PC-3 (cell line): ENCODE results near the gene ZNF423. TPM values are rescaled to one million over a fixed set of nuclear protein-coding genes. Genes with fewer than 3 reads are reported as not detected.

Experiments used
- ATAC-seq: fragments of 200-7000 bp; cut with Tn5 transposase; 2 replicates; pipeline ENCODE4 v1.9.1; 2020; ENCODE audit warnings: mild to moderate bottlenecking, moderate library complexity
- BruUV-seq: library from RNA; stranded (reverse); fragments of 400-500 nt; replicated peaks from 2 replicates; lab custom pipeline; 2021; lab: Mats Ljungman, UMichigan
- CTCF ChIA-PET: fragments of 300-600 bp; sonication (Branson Sonifier 250); formaldehyde crosslinking; loops from one replicate; lab custom pipeline; 2022; ENCODE audit warnings: antibody characterized with exemption; lab: Charles Lee
- POLR2A ChIA-PET: fragments of 300-600 bp; sonication (Branson Sonifier 250); formaldehyde crosslinking; loops from one replicate; lab custom pipeline; 2022; ENCODE audit warnings: antibody characterized with exemption; ENCODE audit not compliant: unreplicated experiment; lab: Charles Lee
- DNase-seq: peaks from one replicate; pipeline ENCODE4 v3.0.0-alpha.2; 2015
- H2AFZ ChIP-seq: fragments of 300-600 bp; sonication (generic); 2 replicates; pipeline ENCODE4 v1.6.0; 2016; ENCODE audit warnings: antibody characterized with exemption, low read length
- H3F3A ChIP-seq: fragments of 300-600 bp; sonication (generic); one replicate; pipeline ENCODE4 v1.6.0; 2017; ENCODE audit warnings: antibody characterized with exemption, low read length, control low read depth, mild to moderate bottlenecking; ENCODE audit not compliant: unreplicated experiment
- H3K27ac ChIP-seq: fragments of 300-600 bp; sonication (generic); 2 replicates; pipeline ENCODE4 v1.5.1; 2016; ENCODE audit warnings: mild to moderate bottlenecking, low read length
- H3K27me3 ChIP-seq: fragments of 300-600 bp; sonication (generic); 2 replicates; pipeline ENCODE4 v1.6.1; 2016; ENCODE audit warnings: low read length, mixed read lengths
- H3K36me3 ChIP-seq: fragments of 300-600 bp; sonication (generic); 2 replicates; pipeline ENCODE4 v1.6.1; 2016; ENCODE audit warnings: low read depth, mixed run types, low read length, mixed read lengths
- H3K4me1 ChIP-seq: fragments of 300-600 bp; sonication (generic); 2 replicates; pipeline ENCODE4 v1.5.1; 2016; ENCODE audit warnings: low read length; ENCODE audit not compliant: insufficient read depth
- H3K4me2 ChIP-seq: fragments of 300-600 bp; sonication (generic); 2 replicates; pipeline ENCODE4 v1.6.0; 2016; ENCODE audit warnings: low read length
- H3K4me3 ChIP-seq: fragments of 300-600 bp; sonication (generic); 2 replicates; pipeline ENCODE4 v1.5.1; 2016; ENCODE audit warnings: mild to moderate bottlenecking, low read length, mixed read lengths
- H3K79me2 ChIP-seq: fragments of 300-600 bp; sonication (generic); 2 replicates; pipeline ENCODE4 v1.6.1; 2017; ENCODE audit warnings: low read length, mixed read lengths
- H3K9ac ChIP-seq: fragments of 300-600 bp; sonication (generic); 2 replicates; pipeline ENCODE4 v1.6.0; 2016; ENCODE audit warnings: mild to moderate bottlenecking, low read length
- H3K9me2 ChIP-seq: fragments of 300-600 bp; sonication (generic); replicated peaks from 2 replicates; pipeline ENCODE4 v1.6.1; 2016; ENCODE audit warnings: mixed run types, low read length, mixed read lengths
- H3K9me3 ChIP-seq: fragments of 300-600 bp; sonication (generic); 2 replicates; pipeline ENCODE4 v1.6.1; 2016; ENCODE audit warnings: low read length, mixed read lengths
- H4K20me1 ChIP-seq: fragments of 300-600 bp; sonication (generic); 2 replicates; pipeline ENCODE4 v1.6.1; 2016; ENCODE audit warnings: low read length, mixed read lengths
- EZH2 ChIP-seq: fragments of 300-600 bp; sonication (generic); IDR thresholded peaks from one replicate; pipeline ENCODE4 v1.6.1; 2017; ENCODE audit warnings: antibody characterized with exemption, mild to moderate bottlenecking, low read length; ENCODE audit not compliant: unreplicated experiment
- EZH2phosphoT487 ChIP-seq: fragments of 300-600 bp; sonication (generic); IDR thresholded peaks from 2 replicates; pipeline ENCODE4 v1.6.1; 2018; ENCODE audit warnings: mild to moderate bottlenecking, antibody characterized with exemption, low read length, borderline replicate concordance
- intact Hi-C: fragments of 100-400 bp; cut with micrococcal nuclease; formaldehyde crosslinking; loops from 2 replicates; pipeline ENCODE4 v1.9.0; 2023
- total RNA-seq: library from RNA; depleted of rRNA; stranded (reverse); fragments of >200 nt; gene quantifications from 2 replicates; pipeline ENCODE4 v1.2.3, GENCODE V29; 2014
- TF ChIP-seq, protein P1 (sequence below): fragments of 300-600 bp; sonication (generic); conservative IDR thresholded peaks from 2 replicates; pipeline ENCODE4 v1.5.1; 2017; ENCODE audit warnings: antibody characterized with exemption, low read depth, mild to moderate bottlenecking, low read length

Gene ZNF423
- total RNA-seq, 1 experiment from 2014 or later = not detected

- TF ChIP-seq, protein P1, sequence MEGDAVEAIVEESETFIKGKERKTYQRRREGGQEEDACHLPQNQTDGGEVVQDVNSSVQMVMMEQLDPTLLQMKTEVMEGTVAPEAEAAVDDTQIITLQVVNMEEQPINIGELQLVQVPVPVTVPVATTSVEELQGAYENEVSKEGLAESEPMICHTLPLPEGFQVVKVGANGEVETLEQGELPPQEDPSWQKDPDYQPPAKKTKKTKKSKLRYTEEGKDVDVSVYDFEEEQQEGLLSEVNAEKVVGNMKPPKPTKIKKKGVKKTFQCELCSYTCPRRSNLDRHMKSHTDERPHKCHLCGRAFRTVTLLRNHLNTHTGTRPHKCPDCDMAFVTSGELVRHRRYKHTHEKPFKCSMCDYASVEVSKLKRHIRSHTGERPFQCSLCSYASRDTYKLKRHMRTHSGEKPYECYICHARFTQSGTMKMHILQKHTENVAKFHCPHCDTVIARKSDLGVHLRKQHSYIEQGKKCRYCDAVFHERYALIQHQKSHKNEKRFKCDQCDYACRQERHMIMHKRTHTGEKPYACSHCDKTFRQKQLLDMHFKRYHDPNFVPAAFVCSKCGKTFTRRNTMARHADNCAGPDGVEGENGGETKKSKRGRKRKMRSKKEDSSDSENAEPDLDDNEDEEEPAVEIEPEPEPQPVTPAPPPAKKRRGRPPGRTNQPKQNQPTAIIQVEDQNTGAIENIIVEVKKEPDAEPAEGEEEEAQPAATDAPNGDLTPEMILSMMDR = no peak
- TF ChIP-seq EZH2 = no peak
- TF ChIP-seq EZH2phosphoT487 = no peak
Measured at GRCh38 chr16:49688036-49688697, 167.7 kb downstream of the ZNF423 start.

GRCh38 chr16:49687476-49688002 is 168.4 kb downstream of the ZNF423 start:
- intact Hi-C loops = no loop called here
- H3F3A ChIP-seq = no peaks in the 10 kb centered on the region
- DNase-seq = no peak
- no peak overlapping the region for H3K4me2 ChIP-seq
- ATAC-seq = no peak
- POLR2A ChIA-PET = no interaction called here
- H3K4me3 ChIP-seq = no peak overlapping the region
- H3K9ac ChIP-seq = no peak overlapping the region
- BruUV-seq = no TSS peak
- H2AFZ ChIP-seq = no peak overlapping the region
- no peak for TF ChIP-seq EZH2phosphoT487
- TF ChIP-seq EZH2 = no peak
- TF ChIP-seq, protein P1 = no peak
- peaks cover 20% of the 10 kb centered on the region for H3K27me3 ChIP-seq
- no peaks in the 10 kb centered on the region for H3K9me3 ChIP-seq
- H3K9me2 ChIP-seq = no peaks in the 10 kb centered on the region
- no peaks in the 10 kb centered on the region for H3K4me1 ChIP-seq
- H3K79me2 ChIP-seq = no peaks in the 10 kb centered on the region
- CTCF ChIA-PET = no interaction called here
- H3K36me3 ChIP-seq = no peaks in the 10 kb centered on the region
- H3K27ac ChIP-seq = no peak overlapping the region
- H4K20me1 ChIP-seq = no peaks in the 10 kb centered on the region

More at GRCh38 chr16:49688036-49688697, 167.7 kb downstream of the ZNF423 start:
- H2AFZ ChIP-seq = no peak overlapping the region
- no peaks in the 10 kb centered on the region for H4K20me1 ChIP-seq
- DNase-seq = no peak
- ChIA-PET POLR2A (no interaction called here), CTCF (no interaction called here)
- no peaks in the 10 kb centered on the region for H3K4me1 ChIP-seq
- ATAC-seq = no peak
- H3K9ac ChIP-seq = no peak overlapping the region
- H3K36me3 ChIP-seq = no peaks in the 10 kb centered on the region
- H3K9me2 ChIP-seq = no peaks in the 10 kb centered on the region
- peaks cover 24% of the 10 kb centered on the region for H3K27me3 ChIP-seq
- H3K4me2 ChIP-seq = no peak overlapping the region
- no peaks in the 10 kb centered on the region for H3F3A ChIP-seq
- no TSS peak for BruUV-seq
- intact Hi-C loops = no loop called here
- H3K9me3 ChIP-seq = no peaks in the 10 kb centered on the region
- no peak overlapping the region for H3K27ac ChIP-seq
- H3K79me2 ChIP-seq = no peaks in the 10 kb centered on the region
- no peak overlapping the region for H3K4me3 ChIP-seq

DNA sequence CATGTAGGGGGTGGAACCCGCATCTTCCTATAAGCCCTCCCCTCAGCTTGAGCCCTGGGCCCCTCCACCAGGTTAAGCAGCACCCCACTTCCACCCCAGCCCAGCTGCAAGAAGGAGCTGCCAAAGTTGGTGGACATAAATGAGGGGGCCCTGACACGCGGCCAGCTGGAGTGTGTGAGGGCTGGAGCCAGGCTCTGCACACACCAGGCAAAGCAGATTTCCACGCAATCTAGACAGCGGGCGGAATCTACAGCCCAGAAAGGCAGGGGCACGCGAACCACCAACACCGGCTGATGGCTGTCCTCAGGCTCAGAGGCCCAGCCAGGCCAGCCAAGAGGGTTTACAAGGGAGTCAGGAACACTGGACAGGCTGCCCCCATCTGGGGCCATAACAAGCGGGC is 171.2 kb downstream of the ZNF423 start:
- H3K4me1 ChIP-seq = no peaks in the 10 kb centered on the region
- POLR2A ChIA-PET = no interaction called here
- TF ChIP-seq, protein P1 = no peak
- intact Hi-C loops = no loop called here
- H3K27me3 ChIP-seq = peaks cover 20% of the 10 kb centered on the region
- H3K27ac ChIP-seq = no peak overlapping the region
- no peak overlapping the region for H3K4me2 ChIP-seq
- H3K36me3 ChIP-seq = no peaks in the 10 kb centered on the region
- H3K9me2 ChIP-seq = no peaks in the 10 kb centered on the region
- no peaks in the 10 kb centered on the region for H3K9me3 ChIP-seq
- H3K79me2 ChIP-seq = no peaks in the 10 kb centered on the region
- ATAC-seq (no peak), DNase-seq (no peak)
- no peak overlapping the region for H3K4me3 ChIP-seq
- no peak overlapping the region for H3K9ac ChIP-seq
- CTCF ChIA-PET = no interaction called here
- H2AFZ ChIP-seq = no peak overlapping the region
- H3F3A ChIP-seq = no peaks in the 10 kb centered on the region
- no peaks in the 10 kb centered on the region for H4K20me1 ChIP-seq
- no TSS peak for BruUV-seq
